GM12892 (cell line): ENCODE measurements around the gene RCL1.

ENCODE experiments used
- POLR2A ChIP-seq: IDR thresholded peaks from 2 replicates; pipeline ENCODE4 v1.6.1; 2011; ENCODE audit warnings: low read depth, low read length, control low read depth
- POLR2AphosphoS5 ChIP-seq: IDR thresholded peaks from 2 replicates; pipeline ENCODE4 v1.6.1; 2011; ENCODE audit warnings: low read depth, low read length, control low read depth
- TAF1 ChIP-seq: IDR thresholded peaks from 2 replicates; pipeline ENCODE4 v1.6.1; 2011; ENCODE audit warnings: low read depth, mild to moderate bottlenecking, control low read depth, low read length, borderline replicate concordance

DNA sequence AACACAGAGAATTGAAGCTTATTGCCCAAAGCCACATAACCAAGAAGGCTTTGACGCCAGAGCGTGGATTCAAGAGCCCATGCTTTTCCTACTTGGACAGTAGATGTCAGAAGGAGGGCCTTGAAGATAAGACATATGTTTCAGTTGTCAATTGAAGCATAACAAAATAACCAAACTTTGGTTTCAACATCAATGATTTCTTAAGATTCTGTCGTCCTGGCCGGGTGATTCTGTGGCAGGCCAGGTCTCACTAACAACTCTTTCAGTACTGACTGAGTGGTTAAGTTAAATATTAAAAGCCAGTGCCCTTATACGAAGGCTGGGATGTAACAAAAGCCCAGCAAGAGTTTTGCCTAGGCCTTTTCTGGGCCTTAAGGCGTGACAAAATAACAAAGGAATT lies 94.0 kb downstream of the RCL1 start:
- TF ChIP-seq TAF1: no peak
- no peak for TF ChIP-seq POLR2AphosphoS5
- no peak for TF ChIP-seq POLR2A
